K562 (cell line): ENCODE measurements around the gene STT3B. TPM values are rescaled to one million over a fixed set of nuclear protein-coding genes. Genes with fewer than 3 reads are reported as not detected.

Experiments used
- CBX8 ChIP-seq: fragments of 200-600 bp; sonication (generic); IDR thresholded peaks from 2 replicates; pipeline ENCODE4 v1.6.1; 2012; ENCODE audit warnings: borderline replicate concordance, mixed run types, low read depth, mild to moderate bottlenecking, moderate library complexity, mixed read lengths, low read length, control low read depth, inconsistent platforms; ENCODE audit not compliant: poor library complexity, severe bottlenecking; ENCODE audit errors: extremely low read depth
- CCAR2 ChIP-seq: fragments of 200-400 bp; formaldehyde crosslinking; IDR thresholded peaks from 2 replicates; pipeline ENCODE4 v1.6.1; 2017; ENCODE audit warnings: mild to moderate bottlenecking, low read depth, low read length
- CXXC5 ChIP-seq: fragments of 250-450 bp; sonication (Bioruptor Pico); IDR thresholded peaks from 2 replicates; pipeline ENCODE4 v1.8.0; 2022; ENCODE audit warnings: inconsistent platforms, mild to moderate bottlenecking, moderate library complexity
- DIDO1 ChIP-seq: fragments of 450-650 bp; IDR thresholded peaks from 2 replicates; pipeline ENCODE4 v1.6.1; 2016; ENCODE audit warnings: low read depth, missing biosample characterization, missing genetic modification characterization
- EHMT2 ChIP-seq: fragments of 450-650 bp; IDR thresholded peaks from 2 replicates; pipeline ENCODE4 v1.6.1; 2018; ENCODE audit warnings: antibody characterized with exemption
- EZH2 ChIP-seq: IDR thresholded peaks from 2 replicates; pipeline ENCODE4 v1.6.1; 2012; ENCODE audit warnings: low read depth, mild to moderate bottlenecking, inconsistent platforms, low read length, borderline replicate concordance
- FOXK1 ChIP-seq: sonication (generic); formaldehyde crosslinking; IDR thresholded peaks from 2 replicates; pipeline ENCODE4 v1.8.0; 2022; ENCODE audit warnings: missing genetic modification reagents, mild to moderate bottlenecking, borderline replicate concordance
- FOXM1 ChIP-seq, 2 experiments: fragments of 450-650 bp in 1 of 2; sonication (generic) in 1 of 2; formaldehyde crosslinking in 1 of 2; IDR thresholded peaks; 2 replicates each; pipeline versions ENCODE4 v1.6.1 to v1.9.0; 2017 to 2022; ENCODE audit warnings: low read depth in 2 of 2, mild to moderate bottlenecking in 2 of 2, missing genetic modification reagents in 1 of 2, moderate library complexity in 1 of 2
- HMG20B ChIP-seq: fragments of 250-450 bp; sonication (Bioruptor Pico); IDR thresholded peaks from 2 replicates; pipeline ENCODE4 v1.5.0; 2021; ENCODE audit warnings: mild to moderate bottlenecking
- KAT2B ChIP-seq: IDR thresholded peaks from one replicate; pipeline ENCODE4 v1.6.1; 2012; ENCODE audit warnings: low read depth, mild to moderate bottlenecking, control low read depth, inconsistent platforms, low read length, moderate library complexity
- MYBL2 ChIP-seq, 2 experiments: fragments of 450-650 bp in 1 of 2; sonication (generic) in 1 of 2; formaldehyde crosslinking in 1 of 2; IDR thresholded peaks; 2 replicates each; pipeline versions ENCODE4 v1.6.1 to v1.8.1; 2017 to 2022; ENCODE audit warnings: borderline replicate concordance in 1 of 2, inconsistent platforms in 1 of 2, low read depth in 1 of 2, mild to moderate bottlenecking in 1 of 2, missing genetic modification reagents in 1 of 2, moderate library complexity in 1 of 2
- PHF21A ChIP-seq: fragments of 450-650 bp; IDR thresholded peaks from 2 replicates; pipeline ENCODE4 v1.6.1; 2017; ENCODE audit warnings: low read depth, borderline replicate concordance
- SAFB ChIP-seq: fragments of 200-400 bp; formaldehyde crosslinking; IDR thresholded peaks from 2 replicates; pipeline ENCODE4 v1.6.1; 2017; ENCODE audit warnings: low read depth, low read length, borderline replicate concordance
- SIN3B ChIP-seq: fragments of 450-650 bp; IDR thresholded peaks from 2 replicates; pipeline ENCODE4 v1.6.1; 2017; ENCODE audit warnings: low read depth, mild to moderate bottlenecking, moderate library complexity
- TAL1 ChIP-seq: fragments of 450-650 bp; IDR thresholded peaks from 2 replicates; pipeline ENCODE4 v1.6.1; 2016; ENCODE audit warnings: mild to moderate bottlenecking
- ZBTB17 ChIP-seq: fragments of 450-650 bp; formaldehyde crosslinking; IDR thresholded peaks from 2 replicates; pipeline ENCODE4 v1.4.0; 2020; ENCODE audit warnings: mild to moderate bottlenecking
- ZC3H4 ChIP-seq: sonication (generic); formaldehyde crosslinking; IDR thresholded peaks from 2 replicates; pipeline ENCODE4 v1.9.0; 2021; ENCODE audit warnings: missing genetic modification reagents, borderline replicate concordance
- ZFP30 ChIP-seq: fragments of 250-450 bp; sonication (Bioruptor Pico); IDR thresholded peaks from 2 replicates; pipeline ENCODE4 v1.8.0; 2022; ENCODE audit warnings: moderate library complexity, mild to moderate bottlenecking, inconsistent platforms, borderline replicate concordance
- ZNF143 ChIP-seq: sonication (generic); formaldehyde crosslinking; IDR thresholded peaks from 2 replicates; pipeline ENCODE4 v1.9.0; 2022; ENCODE audit warnings: mild to moderate bottlenecking, missing genetic modification reagents
- ZNF263 ChIP-seq: sonication (generic); formaldehyde crosslinking; IDR thresholded peaks from 2 replicates; pipeline ENCODE4 v1.8.0; 2022; ENCODE audit warnings: mild to moderate bottlenecking, missing genetic modification reagents, borderline replicate concordance
- ZNF354B ChIP-seq: fragments of 250-450 bp; sonication (Bioruptor Pico); IDR thresholded peaks from 2 replicates; pipeline ENCODE4 v1.4.0; 2020
- polyA plus RNA-seq, 8 experiments: library from polyadenylated mRNA; depleted of rRNA in 4 of 8; stranded (reverse) in 5 of 8; unstranded in 3 of 8; fragments of >200 nt; fragmentation: Nextera tagmentation in 2 of 8; fragmentation: Illumina TruSeq in 1 of 8; extraction: Ambion mirVana in 2 of 8; extraction: Trizol in 1 of 8; gene quantifications; 2 replicates each; pipeline versions ENCODE4 v1.2.1 to v1.2.3, GENCODE V29; 2011 to 2014; ENCODE audit warnings: inconsistent platforms in 1 of 8, missing spikeins in 1 of 8
- total RNA-seq, 7 experiments: library from RNA; depleted of rRNA in 6 of 7; stranded (reverse); fragments of >200 nt in 6 of 7; fragmentation: Illumina TruSeq in 2 of 7; extraction: Trizol in 2 of 7; gene quantifications; 2 replicates each; pipeline versions ENCODE4 v1.2.1 to v1.2.3, GENCODE V29; 2011 to 2021; ENCODE audit warnings: low replicate concordance in 1 of 7
- TF ChIP-seq, protein P1 (sequence below): fragments of 250-450 bp; sonication (Bioruptor Pico); IDR thresholded peaks from 2 replicates; pipeline ENCODE4 v1.5.1; 2021; ENCODE audit warnings: mild to moderate bottlenecking
- TF ChIP-seq, protein P2 (sequence below): sonication (generic); formaldehyde crosslinking; IDR thresholded peaks from 2 replicates; pipeline ENCODE4 v1.8.1; 2023; ENCODE audit warnings: mild to moderate bottlenecking, missing genetic modification reagents
- TF ChIP-seq, protein P3 (sequence below): sonication (generic); formaldehyde crosslinking; IDR thresholded peaks from 2 replicates; pipeline ENCODE4 v1.8.0; 2022; ENCODE audit warnings: missing genetic modification reagents, mild to moderate bottlenecking, borderline replicate concordance

STT3B gene
- total and polyA plus RNA-seq, 9 of the 15 experiments (the other 6 are each of a cell fraction or from before 2014, with no cell fraction given), result 22.4 to 147 (median 100) TPM

GRCh38 chr3:31532587-31533168 is at the start of gene STT3B (continued):
- TF ChIP-seq DIDO1 (no peak), ZC3H4 (no peak), CCAR2 (no peak), KAT2B (no peak), PHF21A (no peak), EHMT2 (no peak), SIN3B (no peak; the same call in 1 of the 2 replicates), FOXK1 (no peak), MYBL2 (IDR thresholded peaks at IDR 0.05; ENCODE audit: low read depth) (no peak), MYBL2 (CRISPR knock-in tag; IDR thresholded peaks at IDR 0.05; ENCODE audit: borderline replicate concordance) (no peak), EZH2 (no peak), SAFB (no peak), FOXM1 (IDR thresholded peaks at IDR 0.05; ENCODE audit: low read depth) (no peak), FOXM1 (CRISPR knock-in tag; IDR thresholded peaks at IDR 0.05; ENCODE audit: low read depth) (no peak), ZBTB17 (no peak), CBX8 (no peak), ZNF263 (CRISPR knock-in tag) (peak; percentile 94), CXXC5 (CRISPR knock-in tag) (no peak; the same call in none of the 2 replicates), TAL1 (no peak), ZNF143 (CRISPR knock-in tag) (no peak), HMG20B (CRISPR knock-in tag) (no peak), ZFP30 (CRISPR knock-in tag) (no peak), ZNF354B (no peak)
- TF ChIP-seq, protein P1, sequence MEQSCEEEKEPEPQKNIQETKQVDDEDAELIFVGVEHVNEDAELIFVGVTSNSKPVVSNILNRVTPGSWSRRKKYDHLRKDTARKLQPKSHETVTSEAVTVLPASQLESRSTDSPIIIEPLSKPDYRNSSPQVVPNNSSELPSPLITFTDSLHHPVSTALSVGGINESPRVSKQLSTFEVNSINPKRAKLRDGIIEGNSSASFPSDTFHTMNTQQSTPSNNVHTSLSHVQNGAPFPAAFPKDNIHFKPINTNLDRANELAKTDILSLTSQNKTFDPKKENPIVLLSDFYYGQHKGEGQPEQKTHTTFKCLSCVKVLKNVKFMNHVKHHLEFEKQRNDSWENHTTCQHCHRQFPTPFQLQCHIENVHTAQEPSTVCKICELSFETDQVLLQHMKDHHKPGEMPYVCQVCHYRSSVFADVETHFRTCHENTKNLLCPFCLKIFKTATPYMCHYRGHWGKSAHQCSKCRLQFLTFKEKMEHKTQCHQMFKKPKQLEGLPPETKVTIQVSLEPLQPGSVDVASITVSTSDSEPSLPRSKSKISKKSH (CRISPR knock-in tag), result no peak
- TF ChIP-seq, protein P2, sequence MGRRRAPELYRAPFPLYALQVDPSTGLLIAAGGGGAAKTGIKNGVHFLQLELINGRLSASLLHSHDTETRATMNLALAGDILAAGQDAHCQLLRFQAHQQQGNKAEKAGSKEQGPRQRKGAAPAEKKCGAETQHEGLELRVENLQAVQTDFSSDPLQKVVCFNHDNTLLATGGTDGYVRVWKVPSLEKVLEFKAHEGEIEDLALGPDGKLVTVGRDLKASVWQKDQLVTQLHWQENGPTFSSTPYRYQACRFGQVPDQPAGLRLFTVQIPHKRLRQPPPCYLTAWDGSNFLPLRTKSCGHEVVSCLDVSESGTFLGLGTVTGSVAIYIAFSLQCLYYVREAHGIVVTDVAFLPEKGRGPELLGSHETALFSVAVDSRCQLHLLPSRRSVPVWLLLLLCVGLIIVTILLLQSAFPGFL (CRISPR knock-in tag), result no peak
- TF ChIP-seq, protein P3, sequence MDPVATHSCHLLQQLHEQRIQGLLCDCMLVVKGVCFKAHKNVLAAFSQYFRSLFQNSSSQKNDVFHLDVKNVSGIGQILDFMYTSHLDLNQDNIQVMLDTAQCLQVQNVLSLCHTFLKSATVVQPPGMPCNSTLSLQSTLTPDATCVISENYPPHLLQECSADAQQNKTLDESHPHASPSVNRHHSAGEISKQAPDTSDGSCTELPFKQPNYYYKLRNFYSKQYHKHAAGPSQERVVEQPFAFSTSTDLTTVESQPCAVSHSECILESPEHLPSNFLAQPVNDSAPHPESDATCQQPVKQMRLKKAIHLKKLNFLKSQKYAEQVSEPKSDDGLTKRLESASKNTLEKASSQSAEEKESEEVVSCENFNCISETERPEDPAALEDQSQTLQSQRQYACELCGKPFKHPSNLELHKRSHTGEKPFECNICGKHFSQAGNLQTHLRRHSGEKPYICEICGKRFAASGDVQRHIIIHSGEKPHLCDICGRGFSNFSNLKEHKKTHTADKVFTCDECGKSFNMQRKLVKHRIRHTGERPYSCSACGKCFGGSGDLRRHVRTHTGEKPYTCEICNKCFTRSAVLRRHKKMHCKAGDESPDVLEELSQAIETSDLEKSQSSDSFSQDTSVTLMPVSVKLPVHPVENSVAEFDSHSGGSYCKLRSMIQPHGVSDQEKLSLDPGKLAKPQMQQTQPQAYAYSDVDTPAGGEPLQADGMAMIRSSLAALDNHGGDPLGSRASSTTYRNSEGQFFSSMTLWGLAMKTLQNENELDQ (CRISPR knock-in tag), result no peak
